ENCODE results near the gene CEMIP.
"Not testable (repeated sequence)": the region's sequence is repeated elsewhere in the genome, so short reads cannot be mapped to it uniquely, and the experiment has no call there.

CEMIP gene

GRCh38 chr15:80950291-80951078 is 171.3 kb downstream of the CEMIP start:
- Histone ChIP-seq H3K36me3 (ENCODE audit: control insufficient read depth in 1 of 2, insufficient read depth in 2 of 2, low read length in 2 of 2) (peaks cover 20 to 65% of the 10 kb centered on the region in 2 donors), H3K9ac (ENCODE audit: low read depth in 1 of 2, low read length in 2 of 2) (no peak overlapping the region), H3K9me3 (ENCODE audit: control insufficient read depth in 1 of 2, low read length in 2 of 2) (no peaks in the 10 kb centered on the region), H3K4me3 (ENCODE audit: low read depth in 1 of 2, low read length in 2 of 2) (no peak overlapping the region), H3K4me1 (ENCODE audit: control insufficient read depth in 1 of 2, insufficient read depth in 2 of 2, low read length in 2 of 2) (no peaks in the 10 kb centered on the region), H3K27ac (ENCODE audit: low read depth, low read length) (no peak overlapping the region), H3K27me3 (ENCODE audit: control insufficient read depth in 1 of 2, insufficient read depth in 2 of 2, low read length in 2 of 2) (no peaks in the 10 kb centered on the region)

DNA sequence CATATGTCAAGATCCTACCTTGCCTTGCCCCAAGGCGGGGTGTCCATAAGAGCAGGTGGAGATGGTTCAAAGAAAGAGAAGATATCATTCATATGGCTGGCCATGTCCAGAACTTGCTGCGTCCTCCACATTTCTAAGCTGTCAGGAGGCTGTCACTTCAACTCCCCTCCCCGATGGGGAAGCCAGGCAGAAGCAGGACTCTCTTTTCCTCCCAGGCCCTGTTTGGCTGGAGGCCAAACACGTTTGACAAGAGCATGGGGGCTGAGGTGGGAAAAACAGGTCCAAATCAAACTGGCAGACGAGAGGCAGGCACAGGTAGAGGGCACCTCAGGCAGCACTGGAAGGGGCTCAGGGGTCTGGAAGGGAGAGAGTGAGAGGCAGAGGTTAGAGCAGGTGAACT is 172.8 kb downstream of the CEMIP start:
- Histone ChIP-seq H3K9ac (ENCODE audit: low read depth in 1 of 2, low read length in 2 of 2) (no peak overlapping the region), H3K27me3 (ENCODE audit: control insufficient read depth in 1 of 2, insufficient read depth in 2 of 2, low read length in 2 of 2) (no peaks in the 10 kb centered on the region), H3K4me3 (ENCODE audit: low read depth in 1 of 2, low read length in 2 of 2) (no peak overlapping the region), H3K4me1 (ENCODE audit: control insufficient read depth in 1 of 2, insufficient read depth in 2 of 2, low read length in 2 of 2) (no peaks in the 10 kb centered on the region), H3K36me3 (ENCODE audit: control insufficient read depth in 1 of 2, insufficient read depth in 2 of 2, low read length in 2 of 2) (peaks cover 17 to 55% of the 10 kb centered on the region in 2 donors), H3K27ac (ENCODE audit: low read depth, low read length) (no peak overlapping the region), H3K9me3 (ENCODE audit: control insufficient read depth in 1 of 2, low read length in 2 of 2) (no peaks in the 10 kb centered on the region)

GRCh38 chr15:80953001-80953952 is 174.1 kb downstream of the CEMIP start:
- H3K36me3 ChIP-seq (ENCODE audit: control insufficient read depth in 1 of 2, insufficient read depth in 2 of 2, low read length in 2 of 2) = peaks cover 11 to 41% of the 10 kb centered on the region in 2 donors
- no peaks in the 10 kb centered on the region for H3K27me3 ChIP-seq (ENCODE audit: control insufficient read depth in 1 of 2, insufficient read depth in 2 of 2, low read length in 2 of 2)
- no peaks in the 10 kb centered on the region for H3K4me1 ChIP-seq (ENCODE audit: control insufficient read depth in 1 of 2, insufficient read depth in 2 of 2, low read length in 2 of 2)
- no peak overlapping the region for H3K4me3 ChIP-seq (ENCODE audit: low read depth in 1 of 2, low read length in 2 of 2)
- H3K27ac ChIP-seq (ENCODE audit: low read depth, low read length) = no peak overlapping the region
- no peak overlapping the region for H3K9ac ChIP-seq (ENCODE audit: low read depth in 1 of 2, low read length in 2 of 2)
- no peaks in the 10 kb centered on the region for H3K9me3 ChIP-seq (ENCODE audit: control insufficient read depth in 1 of 2, low read length in 2 of 2)

- no peak overlapping the region for H3K27ac ChIP-seq (ENCODE audit: low read depth, low read length)
- H3K4me3 ChIP-seq (ENCODE audit: low read depth in 1 of 2, low read length in 2 of 2) = no peak overlapping the region
- H3K27me3 ChIP-seq (ENCODE audit: control insufficient read depth in 1 of 2, insufficient read depth in 2 of 2, low read length in 2 of 2) = no peaks in the 10 kb centered on the region
- no peaks in the 10 kb centered on the region for H3K9me3 ChIP-seq (ENCODE audit: control insufficient read depth in 1 of 2, low read length in 2 of 2)
- no peaks in the 10 kb centered on the region for H3K4me1 ChIP-seq (ENCODE audit: control insufficient read depth in 1 of 2, insufficient read depth in 2 of 2, low read length in 2 of 2)
- H3K9ac ChIP-seq (ENCODE audit: low read depth in 1 of 2, low read length in 2 of 2) = no peak overlapping the region
- peaks cover 8 to 40% of the 10 kb centered on the region in 2 donors for H3K36me3 ChIP-seq (ENCODE audit: control insufficient read depth in 1 of 2, insufficient read depth in 2 of 2, low read length in 2 of 2)
Observed at GRCh38 chr15:80953953-80954778, 175.0 kb downstream of the CEMIP start.

GRCh38 chr15:80955571-80956452 is 176.6 kb downstream of the CEMIP start:
- H3K36me3 ChIP-seq (ENCODE audit: control insufficient read depth in 1 of 2, insufficient read depth in 2 of 2, low read length in 2 of 2) = peaks cover 7 to 29% of the 10 kb centered on the region in 2 donors
- not testable (repeated sequence) for H3K27ac ChIP-seq (ENCODE audit: low read depth, low read length); H3K4me3 ChIP-seq (ENCODE audit: low read depth in 1 of 2, low read length in 2 of 2); H3K9me3 ChIP-seq (ENCODE audit: control insufficient read depth in 1 of 2, low read length in 2 of 2); H3K4me1 ChIP-seq (ENCODE audit: control insufficient read depth in 1 of 2, insufficient read depth in 2 of 2, low read length in 2 of 2); H3K27me3 ChIP-seq (ENCODE audit: control insufficient read depth in 1 of 2, insufficient read depth in 2 of 2, low read length in 2 of 2); H3K9ac ChIP-seq (ENCODE audit: low read depth in 1 of 2, low read length in 2 of 2)

- no peak overlapping the region for H3K27ac ChIP-seq (ENCODE audit: low read depth, low read length)
- no peak overlapping the region for H3K9ac ChIP-seq (ENCODE audit: low read depth in 1 of 2, low read length in 2 of 2)
- H3K4me1 ChIP-seq (ENCODE audit: control insufficient read depth in 1 of 2, insufficient read depth in 2 of 2, low read length in 2 of 2) = no peaks in the 10 kb centered on the region
- no peaks in the 10 kb centered on the region for H3K27me3 ChIP-seq (ENCODE audit: control insufficient read depth in 1 of 2, insufficient read depth in 2 of 2, low read length in 2 of 2)
- H3K4me3 ChIP-seq (ENCODE audit: low read depth in 1 of 2, low read length in 2 of 2) = no peak overlapping the region
- no peaks in the 10 kb centered on the region for H3K9me3 ChIP-seq (ENCODE audit: control insufficient read depth in 1 of 2, low read length in 2 of 2)
- H3K36me3 ChIP-seq (ENCODE audit: control insufficient read depth in 1 of 2, insufficient read depth in 2 of 2, low read length in 2 of 2) = peaks cover 5 to 22% of the 10 kb centered on the region in 2 donors
Observed at GRCh38 chr15:80957556-80957955, 178.4 kb downstream of the CEMIP start.

DNA sequence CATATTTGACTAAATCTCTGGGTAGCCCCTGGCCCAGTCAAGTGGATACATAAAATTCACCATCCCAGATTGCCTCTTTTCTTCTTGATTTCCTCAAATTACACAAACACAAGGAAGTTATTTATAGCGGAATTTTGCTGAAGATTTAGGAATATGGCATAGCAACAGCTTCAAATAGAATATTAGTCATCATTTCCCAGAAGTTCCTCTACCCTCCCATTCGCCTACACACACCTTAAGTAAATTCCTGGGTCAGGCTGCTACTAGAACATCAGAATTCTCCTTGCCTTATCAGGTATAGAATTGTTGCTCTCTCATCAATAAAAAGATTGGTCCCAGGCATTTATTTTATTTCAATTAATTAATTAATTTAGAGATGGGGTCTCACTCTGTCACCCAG is 178.8 kb downstream of the CEMIP start:
- Histone ChIP-seq H3K4me1 (ENCODE audit: control insufficient read depth in 1 of 2, insufficient read depth in 2 of 2, low read length in 2 of 2) (no peaks in the 10 kb centered on the region), H3K27me3 (ENCODE audit: control insufficient read depth in 1 of 2, insufficient read depth in 2 of 2, low read length in 2 of 2) (no peaks in the 10 kb centered on the region), H3K27ac (ENCODE audit: low read depth, low read length) (no peak overlapping the region), H3K9me3 (ENCODE audit: control insufficient read depth in 1 of 2, low read length in 2 of 2) (no peaks in the 10 kb centered on the region), H3K9ac (ENCODE audit: low read depth in 1 of 2, low read length in 2 of 2) (no peak overlapping the region), H3K4me3 (ENCODE audit: low read depth in 1 of 2, low read length in 2 of 2) (no peak overlapping the region), H3K36me3 (ENCODE audit: control insufficient read depth in 1 of 2, insufficient read depth in 2 of 2, low read length in 2 of 2) (peaks cover 5 to 19% of the 10 kb centered on the region in 2 donors)

DNA sequence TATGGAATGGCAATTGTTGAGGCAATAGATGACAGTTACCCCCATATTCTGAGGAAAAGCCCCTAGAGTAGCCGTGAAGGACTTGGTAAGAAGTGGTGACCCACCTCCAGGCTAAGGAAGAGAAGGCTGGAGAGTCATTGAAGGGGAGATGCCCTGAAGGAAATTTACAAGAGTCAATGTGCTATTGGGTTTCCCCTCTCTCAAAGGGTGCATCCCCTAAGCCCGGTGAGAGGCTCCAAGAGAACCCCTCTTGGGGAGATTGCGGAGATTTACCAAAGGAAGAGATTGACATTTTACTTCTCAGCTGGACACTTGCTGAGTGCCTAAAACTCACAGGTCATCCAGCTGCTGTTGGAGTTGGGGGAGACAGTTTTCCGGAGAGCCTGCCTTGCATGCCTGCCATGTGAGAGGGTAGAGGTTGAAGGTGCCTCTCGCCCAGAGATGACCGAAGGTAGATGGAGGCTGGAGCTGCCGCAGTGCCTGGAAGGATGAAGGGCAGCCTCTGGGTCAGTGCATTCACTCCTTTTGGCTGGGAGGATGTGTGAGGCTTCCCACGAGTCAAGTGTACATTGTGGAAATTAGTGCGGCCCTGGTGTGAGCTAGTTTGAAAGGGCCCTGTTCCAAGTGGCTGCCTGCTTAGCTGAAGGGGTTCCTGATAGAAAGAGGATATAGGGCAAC is 179.8 kb downstream of the CEMIP start:
- no peak overlapping the region for H3K4me3 ChIP-seq (ENCODE audit: low read depth in 1 of 2, low read length in 2 of 2)
- no peak overlapping the region for H3K27ac ChIP-seq (ENCODE audit: low read depth, low read length)
- H3K4me1 ChIP-seq (ENCODE audit: control insufficient read depth in 1 of 2, insufficient read depth in 2 of 2, low read length in 2 of 2) = no peaks in the 10 kb centered on the region
- H3K27me3 ChIP-seq (ENCODE audit: control insufficient read depth in 1 of 2, insufficient read depth in 2 of 2, low read length in 2 of 2) = no peaks in the 10 kb centered on the region
- H3K9me3 ChIP-seq (ENCODE audit: control insufficient read depth in 1 of 2, low read length in 2 of 2) = no peaks in the 10 kb centered on the region
- H3K36me3 ChIP-seq (ENCODE audit: control insufficient read depth in 1 of 2, insufficient read depth in 2 of 2, low read length in 2 of 2) = peaks cover 0 to 10% of the 10 kb centered on the region in 2 donors
- H3K9ac ChIP-seq (ENCODE audit: low read depth in 1 of 2, low read length in 2 of 2) = no peak overlapping the region

DNA sequence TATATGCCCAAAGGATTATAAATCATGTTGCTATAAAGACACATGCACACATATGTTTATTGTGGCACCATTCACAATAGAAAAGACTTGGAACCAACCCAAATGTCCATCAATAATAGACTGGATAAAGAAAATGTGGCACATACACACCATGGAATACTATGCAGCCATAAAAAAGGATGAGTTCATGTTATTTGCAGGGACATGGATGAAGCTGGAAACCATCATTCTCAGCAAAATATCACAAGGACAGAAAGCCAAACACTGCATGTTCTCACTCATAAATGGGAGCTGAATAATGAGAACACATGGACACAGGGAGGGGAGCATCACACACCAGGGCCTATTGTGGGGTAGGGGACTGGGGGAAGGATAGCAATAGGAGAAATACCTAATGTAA is 186.3 kb downstream of the CEMIP start:
- not testable (repeated sequence) for H3K27ac ChIP-seq (ENCODE audit: low read depth, low read length); H3K9me3 ChIP-seq (ENCODE audit: control insufficient read depth in 1 of 2, low read length in 2 of 2); H3K9ac ChIP-seq (ENCODE audit: low read depth in 1 of 2, low read length in 2 of 2); H3K27me3 ChIP-seq (ENCODE audit: control insufficient read depth in 1 of 2, insufficient read depth in 2 of 2, low read length in 2 of 2); H3K4me3 ChIP-seq (ENCODE audit: low read depth in 1 of 2, low read length in 2 of 2); H3K4me1 ChIP-seq (ENCODE audit: control insufficient read depth in 1 of 2, insufficient read depth in 2 of 2, low read length in 2 of 2)
- peaks cover 0 to 25% of the 10 kb centered on the region in 2 donors for H3K36me3 ChIP-seq (ENCODE audit: control insufficient read depth in 1 of 2, insufficient read depth in 2 of 2, low read length in 2 of 2)
